Heart left ventricle (tissue), 16 donors: ENCODE results near the gene IGSF5. TPM values are rescaled to one million over a fixed set of nuclear protein-coding genes. Genes with fewer than 3 reads are reported as not detected.

Source experiments
- ATAC-seq, 4 donors: fragments of 200-7000 bp; cut with Tn5 transposase; one replicate each; pipeline ENCODE4 v1.9.1; 2020 to 2022; ENCODE audit warnings: moderate library complexity in 4 of 4, mild to moderate bottlenecking in 3 of 4, moderate number of reproducible peaks in 1 of 4
- DNase-seq, 5 donors: peaks; one replicate each; pipeline ENCODE4 v3.0.0-alpha.2; 2020
- H3K27ac ChIP-seq, 12 donors: fragments of 200-600 bp; sonication (generic) in 4 of 12; one replicate each; pipeline versions ENCODE4 v1.5.0 to v1.8.0; 2016 to 2022; ENCODE audit warnings: mild to moderate bottlenecking in 2 of 12
- H3K27me3 ChIP-seq, 9 donors: fragments of 200-600 bp; sonication (generic) in 2 of 9; one replicate each; pipeline versions ENCODE4 v1.5.1 to v1.8.0; 2016 to 2022; ENCODE audit warnings: mild to moderate bottlenecking in 3 of 9
- H3K36me3 ChIP-seq, 9 donors: fragments of 200-600 bp; sonication (generic) in 2 of 9; one replicate each; pipeline versions ENCODE4 v1.5.0 to v1.8.0; 2018 to 2022; ENCODE audit warnings: mild to moderate bottlenecking in 2 of 9
- H3K4me1 ChIP-seq, 12 donors: fragments of 200-600 bp; sonication (generic) in 4 of 12; one replicate each; pipeline versions ENCODE4 v1.5.0 to v1.8.0; 2016 to 2022; ENCODE audit warnings: mild to moderate bottlenecking in 3 of 12
- H3K4me3 ChIP-seq, 12 donors: fragments of 200-600 bp; sonication (generic) in 4 of 12; one replicate each; pipeline versions ENCODE4 v1.5.0 to v1.8.0; 2017 to 2022; ENCODE audit warnings: mild to moderate bottlenecking in 9 of 12, moderate library complexity in 4 of 12
- H3K9me3 ChIP-seq, 12 donors: fragments of 200-600 bp; sonication (generic) in 4 of 12; one replicate each; pipeline versions ENCODE4 v1.5.0 to v1.8.0; 2016 to 2022; ENCODE audit warnings: mild to moderate bottlenecking in 1 of 12
- POLR2A ChIP-seq, 2 donors: fragments of 450-650 bp; IDR thresholded peaks; one replicate each; pipeline ENCODE4 v1.6.1; 2017; ENCODE audit warnings: antibody characterized with exemption in 2 of 2, mild to moderate bottlenecking in 2 of 2, moderate library complexity in 2 of 2
- WGBS, 4 donors: extraction: QIAGEN DNeasy Blood & Tissue Kit in 2 of 4; methylation state at CpG; one replicate each; pipeline versions ENCODE4 v1.1.5 to v1.1.7; 2013 to 2018; 5-methylcytosine and 5-hydroxymethylcytosine counted together
- intact Hi-C, 10 donors: fragments of 100-400 bp; cut with DNase I; formaldehyde crosslinking; loops; one replicate each; pipeline versions ENCODE4 v1.11.1 to v1.14.2; 2022
- polyA plus RNA-seq, 2 donors: library from polyadenylated mRNA; stranded (reverse); fragments of 200-250 nt; gene quantifications; one replicate each; pipeline ENCODE4 v1.2.3, GENCODE V29; 2013
- total RNA-seq, 9 donors: library from RNA; depleted of rRNA in 2 of 9; stranded (reverse); fragments of >200 nt in 2 of 9; fragmentation: NEBNext Ultra II Directional in 3 of 9; extraction: Animal tissue kit (Norgen Biotek cat#: 25700) in 3 of 9; gene quantifications; one replicate each; pipeline versions ENCODE4 v1.1.0 to v1.2.4, GENCODE V29; 2016 to 2023
- TF ChIP-seq, protein P1 (sequence below), 12 donors: fragments of 200-600 bp; sonication (generic) in 4 of 12; IDR thresholded peaks; one replicate each; pipeline versions ENCODE4 v1.5.0 to v1.8.0; 2018 to 2022; ENCODE audit warnings: antibody characterized with exemption in 12 of 12, mild to moderate bottlenecking in 5 of 12
- donor health status: ischemic (EF 13 %, LVEDD 7.1; RV severe dilation, severe dysfunction).
- donor health status: healthy with polysubstance abuse.
- donor health status: DM: no; HTN: yes; CAD: no.
- donor health status: DM: no; HTN: no; CAD: no.
- donor health status: ischemic (EF 25% LVEDD 6.9; RV normal size, moderate dysfunction).
- donor health status: ischemic (EF 25% LVEDD 5.7; RV mildly dilated, moderate dysfunction).
- donor health status: healthy.
- donor health status: DM: yes; HTN: yes; CAD: no.
- donor health status: ischemic (EF 35%, LVEDD 5.7; RV mildly dilated, moderate dysfunction).
- donor health status: nonischemic (EF 11% LVEDD 7.7; RV severe dilation, severe dysfunction).
- donor health status: DM: yes; HTN: yes; CAD: no.
- donor health status: PGD.
- donor health status: ischemic (EF 29% LVEDD 5.4; RV normal size, mild dysfunction).
- donor health status: nonischemic (EF 23%, LVEDD 6.1; RV moderate dilation, normal function).

The IGSF5 gene
- total and polyA plus RNA-seq, 11 donors: 0.98 to 6.4 (median 4.2) TPM

DNA sequence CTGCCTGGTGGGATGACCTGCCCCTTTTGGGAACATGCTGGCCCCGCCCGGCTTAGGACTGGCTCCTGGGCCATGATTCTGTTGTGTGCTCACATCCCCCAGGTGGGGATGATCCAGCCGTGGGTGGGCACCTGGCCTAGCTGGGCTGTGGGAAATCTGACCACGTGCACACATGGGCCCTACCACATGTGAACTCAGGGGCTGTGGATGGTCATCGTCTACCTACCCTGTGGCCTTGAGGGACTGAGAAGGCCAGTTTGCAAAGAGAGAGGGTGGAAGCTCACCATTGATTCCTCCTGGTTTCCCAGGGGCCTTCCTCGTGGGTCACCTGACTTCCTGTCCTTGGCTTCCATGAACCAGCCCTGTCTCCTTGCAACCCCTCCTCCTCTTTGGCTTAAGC lies 102.9 kb downstream of the IGSF5 start:
- no peak for ATAC-seq

DNA sequence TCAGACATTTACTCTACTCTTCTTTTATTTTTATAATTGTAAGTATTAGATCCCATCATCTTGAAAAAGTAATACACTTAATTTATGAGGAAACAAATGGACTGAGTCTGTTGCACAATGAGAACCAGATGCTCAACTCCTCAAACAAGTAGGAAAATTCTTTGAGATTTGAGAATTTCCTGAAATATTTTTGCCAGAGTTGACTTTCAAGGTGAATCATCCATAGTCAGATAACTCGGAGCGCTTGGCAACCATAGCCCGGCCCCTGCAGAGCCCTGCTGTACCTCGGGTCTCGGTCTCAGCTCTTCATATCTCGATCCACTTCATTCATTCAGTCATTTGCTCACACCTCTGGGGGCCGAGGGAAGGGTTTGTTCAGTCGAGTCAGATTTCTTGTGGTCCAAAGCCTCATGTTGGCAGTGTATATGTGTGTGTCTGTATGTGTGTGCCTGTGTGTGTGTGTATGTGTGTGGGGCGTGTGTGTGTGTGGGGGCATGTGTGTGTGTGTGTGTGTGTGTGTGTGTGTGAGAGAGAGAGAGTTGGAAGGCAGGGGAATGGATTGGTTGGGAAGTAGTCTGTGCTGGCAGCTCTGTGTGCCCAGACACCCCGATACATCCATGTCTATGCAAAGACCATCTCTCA lies 104.2 kb downstream of the IGSF5 start:
- no peaks in the 10 kb centered on the region for H3K27me3 ChIP-seq
- TF ChIP-seq, protein P1, sequence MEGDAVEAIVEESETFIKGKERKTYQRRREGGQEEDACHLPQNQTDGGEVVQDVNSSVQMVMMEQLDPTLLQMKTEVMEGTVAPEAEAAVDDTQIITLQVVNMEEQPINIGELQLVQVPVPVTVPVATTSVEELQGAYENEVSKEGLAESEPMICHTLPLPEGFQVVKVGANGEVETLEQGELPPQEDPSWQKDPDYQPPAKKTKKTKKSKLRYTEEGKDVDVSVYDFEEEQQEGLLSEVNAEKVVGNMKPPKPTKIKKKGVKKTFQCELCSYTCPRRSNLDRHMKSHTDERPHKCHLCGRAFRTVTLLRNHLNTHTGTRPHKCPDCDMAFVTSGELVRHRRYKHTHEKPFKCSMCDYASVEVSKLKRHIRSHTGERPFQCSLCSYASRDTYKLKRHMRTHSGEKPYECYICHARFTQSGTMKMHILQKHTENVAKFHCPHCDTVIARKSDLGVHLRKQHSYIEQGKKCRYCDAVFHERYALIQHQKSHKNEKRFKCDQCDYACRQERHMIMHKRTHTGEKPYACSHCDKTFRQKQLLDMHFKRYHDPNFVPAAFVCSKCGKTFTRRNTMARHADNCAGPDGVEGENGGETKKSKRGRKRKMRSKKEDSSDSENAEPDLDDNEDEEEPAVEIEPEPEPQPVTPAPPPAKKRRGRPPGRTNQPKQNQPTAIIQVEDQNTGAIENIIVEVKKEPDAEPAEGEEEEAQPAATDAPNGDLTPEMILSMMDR (IDR thresholded peaks at IDR 0.05): no peak
- TF ChIP-seq POLR2A (IDR thresholded peaks at IDR 0.05): no peak
- no peak overlapping the region for H3K4me3 ChIP-seq
- no peaks in the 10 kb centered on the region for H3K36me3 ChIP-seq
- 43 to 80% (median 74%) methylated on average over 10 of the region's 10 CpGs for WGBS, 4 donors
- DNase-seq (no peak), ATAC-seq (no peak)
- H3K9me3 ChIP-seq: no peaks in the 10 kb centered on the region
- intact Hi-C loops: no loop called here
- H3K4me1 ChIP-seq: no peaks in the 10 kb centered on the region
- H3K27ac ChIP-seq: no peak overlapping the region

More for the DNA sequence above, 102.9 kb downstream of the IGSF5 start:
- Histone ChIP-seq H3K36me3 (no peaks in the 10 kb centered on the region), H3K4me1 (no peaks in the 10 kb centered on the region), H3K27ac (no peak overlapping the region), H3K4me3 (no peak overlapping the region), H3K9me3 (no peaks in the 10 kb centered on the region), H3K27me3 (no peaks in the 10 kb centered on the region)
- WGBS, 4 donors: 87 to 90% (median 88%) methylated on average over 5 to 6 of the region's 6 CpGs
- TF ChIP-seq, protein P1 (IDR thresholded peaks at IDR 0.05): no peak
- TF ChIP-seq POLR2A (IDR thresholded peaks at IDR 0.05): no peak
- no peak for DNase-seq
- intact Hi-C loops: no loop called here

DNA sequence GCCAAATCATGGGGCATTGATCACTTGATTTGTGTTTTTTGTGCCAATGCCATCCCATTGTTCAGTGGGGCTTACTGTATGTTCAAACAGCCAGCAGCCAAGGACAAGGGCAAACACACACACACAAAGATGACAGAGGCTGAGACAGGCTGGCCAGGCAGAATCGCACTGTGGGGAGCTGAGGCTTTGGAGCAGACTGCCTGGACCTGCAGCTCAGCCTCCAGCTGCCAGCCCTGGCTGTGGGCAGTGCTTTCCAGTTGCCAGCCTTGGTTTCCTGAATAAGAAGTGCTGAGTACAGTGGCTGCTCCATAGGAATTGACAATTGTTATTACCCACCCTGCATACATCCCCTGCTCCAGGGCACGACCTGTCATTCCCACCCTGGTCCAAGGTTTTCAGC lies 105.3 kb downstream of the IGSF5 start:
- no peak overlapping the region for H3K4me3 ChIP-seq
- no peak for TF ChIP-seq POLR2A (IDR thresholded peaks at IDR 0.05)
- TF ChIP-seq, protein P1 (IDR thresholded peaks at IDR 0.05): no peak
- no peaks in the 10 kb centered on the region for H3K4me1 ChIP-seq
- peak in 1 of 4 donors; percentile 21 for ATAC-seq
- no peak overlapping the region for H3K27ac ChIP-seq
- H3K27me3 ChIP-seq: no peaks in the 10 kb centered on the region
- 42 to 75% (median 55%) methylated on average over 2 of the region's 2 CpGs for WGBS, 4 donors
- intact Hi-C loops: no loop called here
- DNase-seq: no peak
- H3K36me3 ChIP-seq: no peaks in the 10 kb centered on the region
- no peaks in the 10 kb centered on the region for H3K9me3 ChIP-seq

DNA sequence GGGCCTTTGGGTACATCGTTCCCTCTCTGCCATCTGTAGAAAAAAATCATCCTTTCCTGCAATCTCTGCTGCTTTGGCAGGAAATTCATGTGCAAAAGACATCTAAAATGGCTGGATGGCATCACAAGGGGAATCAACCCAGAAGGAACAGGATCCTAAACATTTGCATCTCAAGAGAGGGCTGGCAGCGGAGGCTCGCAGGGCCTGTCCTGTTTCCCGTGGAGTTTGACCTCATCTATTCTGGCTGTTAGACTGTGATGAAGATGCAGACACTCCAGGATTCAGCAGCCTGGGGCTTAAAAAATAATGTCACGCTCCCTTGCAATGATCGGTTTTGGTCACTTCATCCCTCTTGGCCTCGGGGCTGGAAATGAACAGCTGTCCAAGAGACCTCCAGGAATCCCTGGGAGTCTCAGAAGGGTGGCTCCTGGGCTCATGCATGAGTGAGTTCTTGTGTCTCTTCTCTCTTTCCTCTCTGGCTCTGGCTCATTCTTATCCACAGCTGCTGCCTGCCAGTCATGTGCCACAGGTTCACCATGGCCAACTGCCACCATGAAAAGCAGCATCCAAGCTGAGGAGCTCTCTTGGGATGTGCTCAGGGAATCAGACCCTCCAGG lies 106.1 kb downstream of the IGSF5 start:
- intact Hi-C loops: no loop called here
- TF ChIP-seq POLR2A (IDR thresholded peaks at IDR 0.05): no peak
- TF ChIP-seq, protein P1 (IDR thresholded peaks at IDR 0.05): no peak

More for the DNA sequence above, 106.1 kb downstream of the IGSF5 start:
- no peaks in the 10 kb centered on the region for H3K27me3 ChIP-seq
- H3K4me3 ChIP-seq: no peak overlapping the region
- no peak for ATAC-seq
- 84 to 89% (median 88%) methylated on average over 7 of the region's 7 CpGs for WGBS, 4 donors
- no peak overlapping the region for H3K27ac ChIP-seq
- DNase-seq: no peak
- H3K4me1 ChIP-seq: no peaks in the 10 kb centered on the region
- H3K36me3 ChIP-seq: no peaks in the 10 kb centered on the region
- H3K9me3 ChIP-seq: no peaks in the 10 kb centered on the region

Other genes starting within 250 kb of the IGSF5 start
- gene B3GALT5, start 132.2 kb upstream of the IGSF5 start, total RNA-seq: under 1 TPM in 7 of 9 donors, not detected in 2; 0.02 to 0.71 (median 0.12) TPM
- under 1 TPM; 0.01 to 0.04 TPM for gene B3GALT5, start 132.2 kb upstream of the IGSF5 start, polyA plus RNA-seq
- 1 to 10 TPM in 8 of 9 donors, under 1 TPM in 1; 0.96 to 7.7 (median 3.9) TPM for gene PCP4, start 122.3 kb downstream of the IGSF5 start, total RNA-seq
- 1 to 10 TPM in 1 of 2 donors, under 1 TPM in 1; 0.64 to 9.6 TPM for gene PCP4, start 122.3 kb downstream of the IGSF5 start, polyA plus RNA-seq